Measurements from ENCODE around the gene JMJD8.

JMJD8 gene

GRCh38 chr16:689175-689897 lies 5.2 kb upstream of the JMJD8 start:
- no peak for DNase-seq

GRCh38 chr16:687499-687898 lies 3.4 kb upstream of the JMJD8 start:
- no peak for DNase-seq

GRCh38 chr16:686459-687260 lies 2.5 kb upstream of the JMJD8 start:
- no peak for DNase-seq

GRCh38 chr16:685967-686366 lies 1.8 kb upstream of the JMJD8 start:
- peak; percentile 45 for DNase-seq

- no peak for DNase-seq
Measured at GRCh38 chr16:684961-685696, 995 bp upstream of the JMJD8 start.

GRCh38 chr16:683396-684070 lies 601 bp downstream of the JMJD8 start:
- DNase-seq = no peak

GRCh38 chr16:682493-683395 lies 1.4 kb downstream of the JMJD8 start:
- no peak for DNase-seq

- no peak for DNase-seq
Measured at GRCh38 chr16:681746-682427, 2.2 kb downstream of the JMJD8 start.

- DNase-seq = peak; percentile 14
Measured at GRCh38 chr16:680967-681745, 3.0 kb downstream of the JMJD8 start.

- no peak for DNase-seq
Measured at GRCh38 chr16:680625-680945, 3.5 kb downstream of the JMJD8 start.

- peak; percentile 89 for DNase-seq
Measured at GRCh38 chr16:679814-680624, 4.1 kb downstream of the JMJD8 start, which contains the start of gene STUB1. Gene STUB1 (plus strand): TSS chr16:680410. CDS start chr16:680526, 116 bp downstream.

GRCh38 chr16:678858-679813 lies 5.0 kb downstream of the JMJD8 start:
- DNase-seq = peak; percentile 69

GRCh38 chr16:678209-678857 lies 5.8 kb downstream of the JMJD8 start:
- DNase-seq = no peak

GRCh38 chr16:677316-678190 lies 6.6 kb downstream of the JMJD8 start:
- no peak for DNase-seq

- DNase-seq = no peak
Measured at GRCh38 chr16:676913-677312, 7.2 kb downstream of the JMJD8 start.

GRCh38 chr16:676565-676902 lies 7.6 kb downstream of the JMJD8 start:
- no peak for DNase-seq

Data from fibroblast of skin of scalp (primary cell).